SIG-M5 treated with dmso at 0.1 percent for 504 hours (cell line): ENCODE results near the gene FLNB.
"Not testable (repeated sequence)": the region's sequence is repeated elsewhere in the genome, so short reads cannot be mapped to it uniquely, and the experiment has no call there.

Experiments used
- DNase-seq: peaks from one replicate; lab custom pipeline; 2025; ENCODE audit not compliant: unreplicated experiment; lab: John Stamatoyannopoulos, UW

Gene FLNB

GRCh38 chr3:57978316-57978715 lies 29.9 kb upstream of the FLNB start:
- DNase-seq, result no peak

- DNase-seq, result peak; percentile 95
These were observed 27.8 kb upstream of the FLNB start for GRCh38 chr3:57980416-57980815.

GRCh38 chr3:57981483-57982087 lies 26.6 kb upstream of the FLNB start:
- peak; percentile 29 for DNase-seq

- peak; percentile 97 for DNase-seq
These were observed 25.5 kb upstream of the FLNB start for GRCh38 chr3:57982561-57983243.

- peak; percentile 100 for DNase-seq
These were observed 24.3 kb upstream of the FLNB start for GRCh38 chr3:57983734-57984518.

GRCh38 chr3:57985176-57985983 lies 22.8 kb upstream of the FLNB start:
- no peak for DNase-seq

GRCh38 chr3:57985984-57986246 lies 22.3 kb upstream of the FLNB start:
- no peak for DNase-seq

- no peak for DNase-seq
These were observed 22.0 kb upstream of the FLNB start for GRCh38 chr3:57986261-57986660.

- not testable (repeated sequence) for DNase-seq
These were observed 19.0 kb upstream of the FLNB start for GRCh38 chr3:57989198-57989597.

GRCh38 chr3:57989646-57990045 lies 18.6 kb upstream of the FLNB start:
- no peak for DNase-seq

- DNase-seq, result no peak
These were observed 15.6 kb upstream of the FLNB start for GRCh38 chr3:57992452-57993213.

GRCh38 chr3:57998366-57999283 lies 9.6 kb upstream of the FLNB start:
- no peak for DNase-seq

- no peak for DNase-seq
These were observed 8.7 kb upstream of the FLNB start for GRCh38 chr3:57999417-58000115.

GRCh38 chr3:58000306-58001085 lies 7.7 kb upstream of the FLNB start:
- no peak for DNase-seq

- DNase-seq, result no peak
These were observed 7.1 kb upstream of the FLNB start for GRCh38 chr3:58001086-58001467.

GRCh38 chr3:58001979-58002378 lies 6.2 kb upstream of the FLNB start:
- DNase-seq, result no peak

- no peak for DNase-seq
These were observed 5.1 kb upstream of the FLNB start for GRCh38 chr3:58003093-58003492.

- no peak for DNase-seq
These were observed 3.2 kb upstream of the FLNB start for GRCh38 chr3:58004973-58005372.
